GM12878 (cell line): ENCODE data around the gene PLK2. TPM values are rescaled to one million over a fixed set of nuclear protein-coding genes. Genes with fewer than 3 reads are reported as not detected.

ENCODE experiments used
- ATAC-seq: fragments of 200-7000 bp; cut with Tn5 transposase; 3 replicates; pipeline ENCODE4 v1.9.1; 2020; ENCODE audit warnings: mild to moderate bottlenecking, moderate library complexity
- BruUV-seq: library from RNA; stranded (reverse); fragments of 400-500 nt; replicated peaks from 2 replicates; lab custom pipeline; 2021; lab: Mats Ljungman, UMichigan
- CTCF ChIA-PET: fragments of 300-600 bp; sonication (Branson Sonifier 250); formaldehyde crosslinking; extraction: SDS; loops from one replicate; lab custom pipeline; 2021; ENCODE audit warnings: inconsistent platforms; lab: Yijun Ruan, JAX
- POLR2A ChIA-PET: fragments of 350-600 bp; formaldehyde crosslinking; extraction: SDS; loops from one replicate; lab custom pipeline; 2021; ENCODE audit warnings: inconsistent platforms; lab: Charles Lee
- RAD21 ChIA-PET: fragments of 300-600 bp; sonication (Branson Sonifier 250); formaldehyde crosslinking; loops from one replicate; lab custom pipeline; 2023; ENCODE audit warnings: antibody characterized with exemption; ENCODE audit not compliant: unreplicated experiment; lab: Charles Lee
- SMC1A ChIA-PET: fragments of 300-600 bp; sonication (Branson Sonifier 250); formaldehyde crosslinking; loops from one replicate; lab custom pipeline; 2023; ENCODE audit not compliant: unreplicated experiment, uncharacterized antibody; lab: Charles Lee
- DNase-seq: peaks from one replicate; pipeline ENCODE4 v3.0.0-alpha.2; 2011; ENCODE audit warnings: low read depth, low spot score
- FAIRE-seq: peaks from 3 replicates; lab custom pipeline; 2011; peaks lifted over from hg19 to GRCh38; lab: Jason Lieb, UNC
- H2AFZ ChIP-seq: 2 replicates; pipeline ENCODE4 v1.6.0; 2011; ENCODE audit warnings: low read depth, low read length, control low read depth; ENCODE audit not compliant: control insufficient read depth
- H3K27ac ChIP-seq: 2 replicates; pipeline ENCODE4 v1.5.1; 2011; ENCODE audit warnings: control low read depth; ENCODE audit not compliant: control insufficient read depth, insufficient read depth
- H3K27me3 ChIP-seq, 2 experiments: replicated peaks in 1 of 2; 2 replicates each; pipeline versions ENCODE4 v1.6.0 to v1.6.1; 2011; ENCODE audit warnings: low read length in 1 of 2; ENCODE audit not compliant: control insufficient read depth in 2 of 2, insufficient read depth in 2 of 2
- H3K36me3 ChIP-seq, 2 experiments: 2 replicates each; pipeline ENCODE4 v1.5.1; 2011; ENCODE audit warnings: low read length in 1 of 2; ENCODE audit not compliant: control insufficient read depth in 2 of 2, insufficient read depth in 2 of 2
- H3K4me1 ChIP-seq: 2 replicates; pipeline ENCODE4 v1.6.1; 2011; ENCODE audit warnings: mild to moderate bottlenecking, low read length, moderate library complexity, mixed read lengths; ENCODE audit not compliant: control insufficient read depth, insufficient read depth
- H3K4me2 ChIP-seq: 2 replicates; pipeline ENCODE4 v1.6.0; 2011; ENCODE audit warnings: control low read depth; ENCODE audit not compliant: control insufficient read depth, insufficient read depth
- H3K4me3 ChIP-seq: fragments of 200-600 bp; sonication (generic); 2 replicates; pipeline ENCODE4 v1.5.1; 2016
- H3K79me2 ChIP-seq: 2 replicates; pipeline ENCODE4 v1.6.0; 2011; ENCODE audit warnings: low read length; ENCODE audit not compliant: control insufficient read depth, insufficient read depth
- H3K9ac ChIP-seq: 2 replicates; pipeline ENCODE4 v1.8.0; 2011; ENCODE audit warnings: low read length, control low read depth, mixed read lengths; ENCODE audit not compliant: control insufficient read depth, insufficient read depth
- H3K9me3 ChIP-seq: replicated peaks from 3 replicates; pipeline ENCODE4 v1.5.1; 2011; ENCODE audit warnings: mild to moderate bottlenecking, low read length; ENCODE audit not compliant: control insufficient read depth, insufficient read depth
- H4K20me1 ChIP-seq: 2 replicates; pipeline ENCODE4 v1.6.0; 2011; ENCODE audit not compliant: control insufficient read depth, insufficient read depth
- ASH2L ChIP-seq: fragments of 300-600, 200-600 bp; sonication (generic); IDR thresholded peaks from 2 replicates; pipeline ENCODE4 v1.6.1; 2017; ENCODE audit warnings: low read depth, mild to moderate bottlenecking, borderline replicate concordance
- CBX3 ChIP-seq: fragments of 200-600 bp; sonication (generic); IDR thresholded peaks from 2 replicates; pipeline ENCODE4 v1.6.1; 2016; ENCODE audit warnings: low read depth, borderline replicate concordance
- CBX5 ChIP-seq: sonication (generic); IDR thresholded peaks from 2 replicates; pipeline ENCODE4 v1.6.1; 2016; ENCODE audit warnings: low read depth, moderate library complexity, mild to moderate bottlenecking, inconsistent platforms
- NFIC ChIP-seq: IDR thresholded peaks from 2 replicates; pipeline ENCODE4 v1.6.1; 2012; ENCODE audit warnings: low read depth, mild to moderate bottlenecking, inconsistent platforms, low read length, moderate library complexity
- NR2F1 ChIP-seq: fragments of 450-650 bp; conservative IDR thresholded peaks from 2 replicates; pipeline ENCODE4 v1.6.1; 2017; ENCODE audit warnings: mild to moderate bottlenecking
- PAX5 ChIP-seq: IDR thresholded peaks from 2 replicates; pipeline ENCODE4 v1.6.1; 2011; ENCODE audit warnings: low read depth, low read length, borderline replicate concordance
- POLR2AphosphoS2 ChIP-seq: IDR thresholded peaks from 2 replicates; pipeline ENCODE4 v1.6.1; 2011; ENCODE audit warnings: low read depth, mild to moderate bottlenecking, low read length, improper control_type of control experiment, moderate library complexity
- RBBP5 ChIP-seq: fragments of 200-600 bp; sonication (generic); conservative IDR thresholded peaks from 2 replicates; pipeline ENCODE4 v1.6.1; 2016
- SP1 ChIP-seq: IDR thresholded peaks from one replicate; pipeline ENCODE4 v1.6.1; 2011; ENCODE audit warnings: low read depth, low read length
- STAT3 ChIP-seq: IDR thresholded peaks from 2 replicates; pipeline ENCODE4 v1.6.1; 2011; ENCODE audit warnings: low read depth, low read length, improper control_type of control experiment
- TARDBP ChIP-seq: IDR thresholded peaks from 2 replicates; pipeline ENCODE4 v1.6.1; 2016; ENCODE audit warnings: borderline replicate concordance
- WGBS: methylation state at CpG from one replicate; pipeline ENCODE4 v1.1.6; 2016; ENCODE audit warnings: low lambda C conversion rate; ENCODE audit not compliant: insufficient replicate concordance, insufficient coverage; ENCODE audit errors: missing lambda C conversion rate; 5-methylcytosine and 5-hydroxymethylcytosine counted together
- in situ Hi-C: fragments of 300-500 bp; cut with MboI; formaldehyde crosslinking; loops from 9 replicates; pipeline ENCODE4 v1.14.3; 2018; ENCODE audit warnings: mixed read lengths
- intact Hi-C: fragments of 100-400 bp; cut with micrococcal nuclease; formaldehyde crosslinking; loops from one replicate; pipeline ENCODE4 v1.14.2; 2022; ENCODE audit not compliant: unreplicated experiment
- polyA plus RNA-seq, 11 experiments: library from polyadenylated mRNA; depleted of rRNA in 4 of 11; unstranded in 6 of 11; stranded (reverse) in 5 of 11; fragments of >200 nt; fragmentation: Nextera tagmentation in 4 of 11; fragmentation: Illumina TruSeq in 1 of 11; extraction: Ambion mirVana in 4 of 11; extraction: Trizol in 1 of 11; gene quantifications; 1 replicate in 1 of 11; 2 replicates in 10 of 11; pipeline versions ENCODE4 v1.2.1 to v1.2.3, GENCODE V29; 2011 to 2016; ENCODE audit warnings: inconsistent platforms in 2 of 11, missing spikeins in 2 of 11, low read depth in 1 of 11
- total RNA-seq, 4 experiments: library from RNA; depleted of rRNA in 3 of 4; stranded (reverse); fragments of >200 nt in 3 of 4; fragmentation: Illumina TruSeq in 1 of 4; extraction: Trizol in 1 of 4; gene quantifications; 2 replicates each; pipeline versions ENCODE4 v1.2.1 to v1.2.3, GENCODE V29; 2013 to 2021
- TF ChIP-seq, protein P1 (sequence below): fragments of 450-650 bp; IDR thresholded peaks from 2 replicates; pipeline ENCODE4 v1.6.1; 2017; ENCODE audit warnings: mild to moderate bottlenecking
- TF ChIP-seq, protein P2 (sequence below): IDR thresholded peaks from 2 replicates; pipeline ENCODE4 v1.6.1; 2011; ENCODE audit warnings: low read depth, low read length, improper control_type of control experiment, borderline replicate concordance
- TF ChIP-seq, protein P3 (sequence below): fragments of 450-650 bp; IDR thresholded peaks from 2 replicates; pipeline ENCODE4 v1.6.1; 2016; ENCODE audit warnings: mild to moderate bottlenecking, moderate library complexity, borderline replicate concordance

Gene PLK2
- total and polyA plus RNA-seq, 10 of the 15 experiments (the other 5 are each of a cell fraction or from before 2014, with no cell fraction given): 0.07 to 3.9 (median 0.52) TPM

DNA sequence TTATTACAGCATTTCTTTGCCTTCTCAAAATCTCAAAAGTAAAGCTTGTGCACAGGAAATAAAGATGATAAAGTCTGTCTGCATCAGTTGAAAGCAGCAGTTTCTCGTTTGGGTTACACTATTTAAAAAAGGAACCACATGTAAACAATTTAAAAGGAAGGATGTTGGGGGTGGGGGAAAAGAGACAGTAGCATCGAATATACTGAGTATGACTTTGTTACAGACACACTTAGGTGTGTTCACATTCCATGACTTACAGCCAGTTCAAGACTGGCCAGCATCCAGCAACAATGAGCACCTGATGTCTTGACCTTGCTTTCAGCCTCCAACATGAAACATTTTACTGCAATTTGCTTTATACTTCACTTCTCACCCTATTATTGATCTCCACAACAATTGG, 40.1 kb upstream of the PLK2 start:
- H4K20me1 ChIP-seq: no peaks in the 10 kb centered on the region
- CTCF ChIA-PET: interaction anchor here (1.0 to 4.8 kb wide), 3 partner anchors 45 to 349 kb away, joined by 3 to 73 read pairs (median 3); no protein-coding TSS in a partner anchor
- 0% methylated on average over 2 of the region's 2 CpGs for WGBS
- no peak overlapping the region for H2AFZ ChIP-seq
- no peaks in the 10 kb centered on the region for H3K36me3 ChIP-seq
- TF ChIP-seq NFIC (no peak), POLR2AphosphoS2 (no peak), NR2F1 (no peak), TARDBP (no peak), SP1 (no peak), ASH2L (no peak), STAT3 (no peak), CBX3 (no peak), CBX5 (no peak), PAX5 (no peak), RBBP5 (no peak)
- TF ChIP-seq, protein P1, sequence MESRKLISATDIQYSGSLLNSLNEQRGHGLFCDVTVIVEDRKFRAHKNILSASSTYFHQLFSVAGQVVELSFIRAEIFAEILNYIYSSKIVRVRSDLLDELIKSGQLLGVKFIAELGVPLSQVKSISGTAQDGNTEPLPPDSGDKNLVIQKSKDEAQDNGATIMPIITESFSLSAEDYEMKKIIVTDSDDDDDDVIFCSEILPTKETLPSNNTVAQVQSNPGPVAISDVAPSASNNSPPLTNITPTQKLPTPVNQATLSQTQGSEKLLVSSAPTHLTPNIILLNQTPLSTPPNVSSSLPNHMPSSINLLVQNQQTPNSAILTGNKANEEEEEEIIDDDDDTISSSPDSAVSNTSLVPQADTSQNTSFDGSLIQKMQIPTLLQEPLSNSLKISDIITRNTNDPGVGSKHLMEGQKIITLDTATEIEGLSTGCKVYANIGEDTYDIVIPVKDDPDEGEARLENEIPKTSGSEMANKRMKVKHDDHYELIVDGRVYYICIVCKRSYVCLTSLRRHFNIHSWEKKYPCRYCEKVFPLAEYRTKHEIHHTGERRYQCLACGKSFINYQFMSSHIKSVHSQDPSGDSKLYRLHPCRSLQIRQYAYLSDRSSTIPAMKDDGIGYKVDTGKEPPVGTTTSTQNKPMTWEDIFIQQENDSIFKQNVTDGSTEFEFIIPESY: no peak
- TF ChIP-seq, protein P2, sequence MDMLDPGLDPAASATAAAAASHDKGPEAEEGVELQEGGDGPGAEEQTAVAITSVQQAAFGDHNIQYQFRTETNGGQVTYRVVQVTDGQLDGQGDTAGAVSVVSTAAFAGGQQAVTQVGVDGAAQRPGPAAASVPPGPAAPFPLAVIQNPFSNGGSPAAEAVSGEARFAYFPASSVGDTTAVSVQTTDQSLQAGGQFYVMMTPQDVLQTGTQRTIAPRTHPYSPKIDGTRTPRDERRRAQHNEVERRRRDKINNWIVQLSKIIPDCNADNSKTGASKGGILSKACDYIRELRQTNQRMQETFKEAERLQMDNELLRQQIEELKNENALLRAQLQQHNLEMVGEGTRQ: no peak
- TF ChIP-seq, protein P3, sequence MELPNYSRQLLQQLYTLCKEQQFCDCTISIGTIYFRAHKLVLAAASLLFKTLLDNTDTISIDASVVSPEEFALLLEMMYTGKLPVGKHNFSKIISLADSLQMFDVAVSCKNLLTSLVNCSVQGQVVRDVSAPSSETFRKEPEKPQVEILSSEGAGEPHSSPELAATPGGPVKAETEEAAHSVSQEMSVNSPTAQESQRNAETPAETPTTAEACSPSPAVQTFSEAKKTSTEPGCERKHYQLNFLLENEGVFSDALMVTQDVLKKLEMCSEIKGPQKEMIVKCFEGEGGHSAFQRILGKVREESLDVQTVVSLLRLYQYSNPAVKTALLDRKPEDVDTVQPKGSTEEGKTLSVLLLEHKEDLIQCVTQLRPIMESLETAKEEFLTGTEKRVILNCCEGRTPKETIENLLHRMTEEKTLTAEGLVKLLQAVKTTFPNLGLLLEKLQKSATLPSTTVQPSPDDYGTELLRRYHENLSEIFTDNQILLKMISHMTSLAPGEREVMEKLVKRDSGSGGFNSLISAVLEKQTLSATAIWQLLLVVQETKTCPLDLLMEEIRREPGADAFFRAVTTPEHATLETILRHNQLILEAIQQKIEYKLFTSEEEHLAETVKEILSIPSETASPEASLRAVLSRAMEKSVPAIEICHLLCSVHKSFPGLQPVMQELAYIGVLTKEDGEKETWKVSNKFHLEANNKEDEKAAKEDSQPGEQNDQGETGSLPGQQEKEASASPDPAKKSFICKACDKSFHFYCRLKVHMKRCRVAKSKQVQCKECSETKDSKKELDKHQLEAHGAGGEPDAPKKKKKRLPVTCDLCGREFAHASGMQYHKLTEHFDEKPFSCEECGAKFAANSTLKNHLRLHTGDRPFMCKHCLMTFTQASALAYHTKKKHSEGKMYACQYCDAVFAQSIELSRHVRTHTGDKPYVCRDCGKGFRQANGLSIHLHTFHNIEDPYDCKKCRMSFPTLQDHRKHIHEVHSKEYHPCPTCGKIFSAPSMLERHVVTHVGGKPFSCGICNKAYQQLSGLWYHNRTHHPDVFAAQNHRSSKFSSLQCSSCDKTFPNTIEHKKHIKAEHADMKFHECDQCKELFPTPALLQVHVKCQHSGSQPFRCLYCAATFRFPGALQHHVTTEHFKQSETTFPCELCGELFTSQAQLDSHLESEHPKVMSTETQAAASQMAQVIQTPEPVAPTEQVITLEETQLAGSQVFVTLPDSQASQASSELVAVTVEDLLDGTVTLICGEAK: no peak
- no peak overlapping the region for H3K4me2 ChIP-seq
- H3K79me2 ChIP-seq: no peaks in the 10 kb centered on the region
- H3K27me3 ChIP-seq: no peaks in the 10 kb centered on the region; a peak in 1 of 4 replicates
- ATAC-seq (no peak), FAIRE-seq (no peak), DNase-seq (no peak)
- SMC1A ChIA-PET: interaction anchor here (0.7 to 5.0 kb wide), 3 partner anchors 191 to 349 kb away, joined by 3 to 28 read pairs (median 3); no protein-coding TSS in a partner anchor
- RAD21 ChIA-PET: interaction anchor here (1.4 kb wide), 1 partner anchor 347 kb away, joined by 3 read pairs; no protein-coding TSS in a partner anchor
- no peak overlapping the region for H3K9ac ChIP-seq
- H3K4me3 ChIP-seq: no peak overlapping the region
- H3K4me1 ChIP-seq: no peaks in the 10 kb centered on the region
- no TSS peak for BruUV-seq
- intact Hi-C loops (no loop called here), in situ Hi-C loops (loop anchor here (10.0 kb wide), 1 partner anchor 345 kb away; no protein-coding TSS in a partner anchor)
- H3K27ac ChIP-seq: no peak overlapping the region
- H3K9me3 ChIP-seq: no peaks in the 10 kb centered on the region
- POLR2A ChIA-PET: no interaction called here
